NCI-H510A (cell line): ENCODE measurements around the gene FUT7.

Source experiments
- DNase-seq: peaks from one replicate; lab custom pipeline; 2025; lab: John Stamatoyannopoulos, UW

Gene FUT7

DNA sequence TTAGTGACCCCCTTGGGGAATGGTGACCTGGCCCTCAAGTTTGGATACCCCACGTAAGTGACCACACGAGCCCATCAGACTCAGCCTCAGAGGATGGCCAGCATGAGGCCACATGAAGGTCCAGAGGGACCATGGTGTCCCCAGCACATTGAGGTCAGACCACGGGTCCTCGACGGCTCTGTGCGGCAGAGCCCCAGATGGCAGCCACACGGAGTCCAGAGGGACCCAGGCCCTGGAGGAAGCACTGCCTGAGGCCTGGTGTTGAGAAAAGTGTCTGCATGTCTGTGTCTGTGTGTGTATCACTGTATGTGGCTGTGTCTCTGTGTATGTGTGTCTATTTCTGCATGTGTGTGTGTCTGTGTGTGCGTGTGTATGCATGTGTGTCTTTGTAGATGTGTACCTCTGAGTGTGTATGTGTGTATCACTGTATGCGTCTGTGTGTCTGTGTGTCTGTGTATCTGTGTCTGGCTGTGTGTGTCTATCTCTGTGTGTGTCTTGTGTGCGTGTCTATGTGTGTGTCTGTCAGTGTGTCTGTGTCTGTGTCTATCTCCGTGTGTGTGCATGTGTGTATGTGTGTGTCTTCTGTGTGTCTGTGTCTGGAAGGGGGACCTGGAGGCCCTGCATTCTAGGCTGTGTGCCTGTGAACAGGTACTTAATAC lies 48.1 kb downstream of the FUT7 start:
- DNase-seq, result no peak

DNA sequence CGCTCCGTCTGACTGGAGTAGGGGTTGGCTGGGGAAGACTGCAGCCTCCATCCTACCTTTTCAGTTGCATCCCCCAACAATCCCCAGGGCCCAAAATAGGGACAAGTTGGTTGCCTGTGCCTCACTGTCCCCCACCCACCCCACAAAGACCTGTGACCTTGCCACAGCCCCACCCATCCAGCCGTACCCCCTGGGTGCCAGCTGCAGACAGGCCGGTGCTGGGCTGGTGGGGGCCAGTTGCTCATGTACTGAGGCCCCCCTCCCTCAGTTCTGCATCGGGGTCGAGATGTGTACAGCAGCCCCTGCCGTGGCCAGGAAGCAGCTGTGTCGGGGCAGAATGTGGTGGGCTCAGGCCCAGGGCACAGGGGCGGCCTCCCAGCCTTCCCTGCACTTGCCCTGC lies 48.7 kb downstream of the FUT7 start:
- DNase-seq, result no peak

DNA sequence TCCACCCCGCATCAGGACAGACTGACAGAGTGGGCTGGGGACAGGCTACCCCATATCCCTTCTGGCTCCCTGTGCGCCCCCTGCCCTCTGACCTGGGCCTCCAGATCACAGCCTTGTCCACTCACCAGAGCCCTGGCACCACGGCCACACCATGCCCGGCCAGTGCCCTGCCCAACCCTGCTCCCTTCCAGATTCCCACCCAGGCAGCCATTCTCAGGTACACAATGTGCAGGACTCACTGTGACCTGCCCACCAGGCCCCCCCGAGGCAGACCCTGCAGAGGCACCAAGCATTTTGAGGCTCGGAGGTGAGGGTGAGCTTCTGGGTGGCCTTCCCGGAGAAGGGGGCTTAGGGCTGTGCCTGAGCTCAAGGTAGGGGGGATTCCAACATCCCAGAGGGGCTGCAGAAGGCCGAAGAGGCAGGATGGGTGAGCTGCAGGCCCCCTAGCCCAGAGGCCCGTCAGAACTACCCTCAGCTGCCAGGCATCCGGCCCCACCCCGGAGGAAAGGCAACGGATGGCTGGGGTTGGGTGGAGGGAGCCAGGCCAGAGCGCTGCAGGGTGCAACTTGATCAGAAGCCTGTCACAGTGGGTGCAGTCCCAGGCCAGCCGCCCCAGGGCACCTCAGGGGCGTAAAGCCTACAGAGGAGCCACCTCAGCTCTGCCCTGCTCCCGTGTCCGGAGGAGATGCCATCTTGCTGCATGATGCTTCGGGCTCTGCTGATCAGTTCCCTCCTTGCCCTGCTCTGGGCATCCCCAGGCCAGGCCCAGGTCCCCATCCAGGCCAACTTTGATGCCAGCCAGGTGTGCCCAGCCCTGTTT lies 49.4 kb downstream of the FUT7 start, which contains the start of gene LCNL1:
TSS of gene LCNL1 (plus strand) at position 762 of the 820 bp plus-strand sequence. CDS start 594 bp downstream, outside the sequence.
- DNase-seq, result no peak

DNA sequence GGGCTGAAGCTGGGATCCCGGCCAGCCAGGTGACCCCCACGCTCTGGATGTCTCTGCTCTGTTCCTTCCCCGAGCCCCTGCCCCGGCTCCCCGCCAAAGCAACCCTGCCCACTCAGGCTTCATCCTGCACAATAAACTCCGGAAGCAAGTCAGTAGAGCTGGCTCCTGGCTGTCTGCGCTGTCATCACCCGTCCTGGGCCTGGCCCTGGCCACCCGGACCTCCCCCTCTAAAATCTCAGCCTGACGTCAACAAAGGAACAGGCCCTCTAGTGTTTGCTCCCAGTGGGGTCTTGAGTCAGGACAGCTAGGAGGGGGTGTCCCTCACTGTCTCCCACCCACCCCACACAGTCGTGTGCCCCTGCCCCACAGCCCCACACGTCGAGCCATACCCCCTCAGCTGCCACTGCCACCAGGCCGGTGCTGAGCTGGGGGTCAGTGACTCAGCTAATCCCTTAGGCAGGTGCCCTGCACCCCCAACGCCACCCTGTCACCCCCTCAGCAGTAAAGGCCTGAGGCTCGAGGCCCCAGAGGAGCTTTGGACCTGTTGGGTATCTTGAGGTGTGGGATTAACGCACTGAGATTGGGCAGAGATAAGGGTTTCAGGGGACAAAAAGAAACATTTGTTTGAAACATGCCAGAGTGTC lies 50.2 kb downstream of the FUT7 start:
- no peak for DNase-seq

DNA sequence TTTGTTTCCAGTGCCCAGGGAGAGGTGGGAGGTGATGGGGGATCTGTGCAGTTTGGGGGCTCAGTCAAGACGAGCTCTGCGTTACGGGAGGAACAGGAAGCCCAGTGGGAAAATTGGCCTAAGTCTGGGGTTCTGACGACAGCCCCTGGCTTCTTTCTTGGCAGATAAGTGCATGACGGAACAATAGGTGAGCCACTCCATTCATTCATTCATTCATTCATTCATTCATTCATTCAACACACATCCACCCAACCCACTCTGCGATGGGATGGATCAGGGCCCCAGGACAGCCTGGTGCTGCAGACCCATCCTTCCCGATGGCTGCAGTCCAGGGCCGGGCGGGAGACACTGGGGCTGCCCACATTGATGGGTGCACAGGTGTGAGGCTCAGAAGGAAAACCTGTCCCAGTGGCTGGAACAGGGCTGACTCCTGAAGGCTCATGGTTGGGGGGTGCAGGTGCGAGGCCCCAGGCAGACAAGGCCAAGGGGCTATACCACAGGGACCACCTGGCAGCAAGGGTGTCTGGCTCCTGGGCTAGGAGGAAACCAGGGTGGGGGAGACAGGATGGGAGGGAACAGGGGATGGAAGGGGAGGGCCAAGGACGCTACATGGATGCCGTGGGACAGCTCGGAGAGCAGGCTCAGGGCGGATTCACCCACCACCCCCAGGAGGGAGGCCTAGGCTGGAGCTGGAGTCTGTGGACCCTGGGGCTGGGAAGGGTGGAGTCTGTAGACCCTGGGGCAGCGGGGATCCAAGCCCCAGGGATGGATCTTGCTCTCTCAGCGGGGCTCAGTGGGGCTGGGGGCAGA lies 51.0 kb downstream of the FUT7 start:
- no peak for DNase-seq
